Uterus (tissue), 2 donors: ENCODE results near the gene SPECC1.
"Not testable (repeated sequence)": the region's sequence is repeated elsewhere in the genome, so short reads cannot be mapped to it uniquely, and the experiment has no call there.

ENCODE experiments used
- POLR2A ChIP-seq, 2 donors: fragments of 450-650 bp; IDR thresholded peaks; one replicate each; pipeline ENCODE4 v1.6.1; 2016; ENCODE audit warnings: antibody characterized with exemption in 2 of 2, mild to moderate bottlenecking in 1 of 2, moderate library complexity in 1 of 2
- TF ChIP-seq, protein P1 (sequence below), 4 experiments: fragments of 200-600 bp in 2 of 4; fragments of 450-650 bp in 2 of 4; sonication (generic) in 2 of 4; IDR thresholded peaks; one replicate each; pipeline ENCODE4 v1.5.1; 2016 to 2019; ENCODE audit warnings: antibody characterized with exemption in 4 of 4, mild to moderate bottlenecking in 2 of 4, moderate library complexity in 1 of 4

DNA sequence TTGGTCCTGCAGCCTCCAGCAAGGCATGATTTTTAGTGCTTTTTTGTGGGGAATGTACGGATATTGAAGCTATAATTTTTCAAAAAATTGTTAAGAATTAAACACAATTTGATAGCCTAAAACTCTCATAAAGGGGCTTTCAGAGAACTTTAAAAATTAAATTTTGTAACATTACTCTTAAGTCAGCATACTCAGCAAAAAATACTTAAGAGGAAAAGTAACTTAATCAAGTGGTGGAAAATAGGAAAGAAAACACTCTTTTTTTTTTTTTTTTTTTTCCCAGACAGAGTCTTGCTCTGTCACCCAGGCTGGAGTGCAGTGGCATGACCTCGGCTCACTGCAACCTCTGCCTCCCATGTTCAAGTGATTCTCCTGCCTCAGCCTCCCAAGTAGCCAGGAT lies 46.2 kb upstream of the SPECC1 start:
- TF ChIP-seq, protein P1, sequence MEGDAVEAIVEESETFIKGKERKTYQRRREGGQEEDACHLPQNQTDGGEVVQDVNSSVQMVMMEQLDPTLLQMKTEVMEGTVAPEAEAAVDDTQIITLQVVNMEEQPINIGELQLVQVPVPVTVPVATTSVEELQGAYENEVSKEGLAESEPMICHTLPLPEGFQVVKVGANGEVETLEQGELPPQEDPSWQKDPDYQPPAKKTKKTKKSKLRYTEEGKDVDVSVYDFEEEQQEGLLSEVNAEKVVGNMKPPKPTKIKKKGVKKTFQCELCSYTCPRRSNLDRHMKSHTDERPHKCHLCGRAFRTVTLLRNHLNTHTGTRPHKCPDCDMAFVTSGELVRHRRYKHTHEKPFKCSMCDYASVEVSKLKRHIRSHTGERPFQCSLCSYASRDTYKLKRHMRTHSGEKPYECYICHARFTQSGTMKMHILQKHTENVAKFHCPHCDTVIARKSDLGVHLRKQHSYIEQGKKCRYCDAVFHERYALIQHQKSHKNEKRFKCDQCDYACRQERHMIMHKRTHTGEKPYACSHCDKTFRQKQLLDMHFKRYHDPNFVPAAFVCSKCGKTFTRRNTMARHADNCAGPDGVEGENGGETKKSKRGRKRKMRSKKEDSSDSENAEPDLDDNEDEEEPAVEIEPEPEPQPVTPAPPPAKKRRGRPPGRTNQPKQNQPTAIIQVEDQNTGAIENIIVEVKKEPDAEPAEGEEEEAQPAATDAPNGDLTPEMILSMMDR (IDR thresholded peaks at IDR 0.05): not testable (repeated sequence)
- not testable (repeated sequence) for TF ChIP-seq POLR2A (IDR thresholded peaks at IDR 0.05)
